ENCODE data around the gene NUDCD3.

The NUDCD3 gene

DNA sequence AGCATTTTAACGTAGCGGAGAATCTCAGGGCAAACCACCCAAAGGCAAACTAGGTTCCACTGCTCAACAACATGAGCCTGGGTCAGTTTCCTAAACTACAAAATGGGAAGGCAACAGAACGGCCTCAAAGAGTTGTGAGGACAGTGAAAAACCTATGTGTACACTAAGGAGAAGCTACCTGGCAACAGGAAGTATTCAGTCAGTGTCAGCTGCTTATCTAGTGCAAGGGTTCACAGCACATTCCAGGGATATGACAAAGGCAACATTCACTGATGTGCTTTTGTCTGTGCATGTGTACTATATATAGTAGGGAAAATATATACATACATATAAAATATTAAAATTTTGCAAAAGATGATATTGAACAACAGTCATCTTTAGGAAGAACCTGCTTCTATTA is 17.2 kb downstream of the NUDCD3 start:
- DNase-seq (ENCODE audit: low spot score), result no peak
- TF ChIP-seq, protein P1, sequence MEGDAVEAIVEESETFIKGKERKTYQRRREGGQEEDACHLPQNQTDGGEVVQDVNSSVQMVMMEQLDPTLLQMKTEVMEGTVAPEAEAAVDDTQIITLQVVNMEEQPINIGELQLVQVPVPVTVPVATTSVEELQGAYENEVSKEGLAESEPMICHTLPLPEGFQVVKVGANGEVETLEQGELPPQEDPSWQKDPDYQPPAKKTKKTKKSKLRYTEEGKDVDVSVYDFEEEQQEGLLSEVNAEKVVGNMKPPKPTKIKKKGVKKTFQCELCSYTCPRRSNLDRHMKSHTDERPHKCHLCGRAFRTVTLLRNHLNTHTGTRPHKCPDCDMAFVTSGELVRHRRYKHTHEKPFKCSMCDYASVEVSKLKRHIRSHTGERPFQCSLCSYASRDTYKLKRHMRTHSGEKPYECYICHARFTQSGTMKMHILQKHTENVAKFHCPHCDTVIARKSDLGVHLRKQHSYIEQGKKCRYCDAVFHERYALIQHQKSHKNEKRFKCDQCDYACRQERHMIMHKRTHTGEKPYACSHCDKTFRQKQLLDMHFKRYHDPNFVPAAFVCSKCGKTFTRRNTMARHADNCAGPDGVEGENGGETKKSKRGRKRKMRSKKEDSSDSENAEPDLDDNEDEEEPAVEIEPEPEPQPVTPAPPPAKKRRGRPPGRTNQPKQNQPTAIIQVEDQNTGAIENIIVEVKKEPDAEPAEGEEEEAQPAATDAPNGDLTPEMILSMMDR (IDR thresholded peaks at IDR 0.05; ENCODE audit: extremely low read depth, insufficient read depth, missing control alignments), result no peak
- in situ Hi-C loops (cut with MboI; ENCODE audit: low pct_unique_long_range_greater_than_20kb, low sequenced_read_pairs, unreplicated experiment), result loop anchor here (10.0 kb wide), 1 partner anchor 228 kb away; no protein-coding TSS in a partner anchor

DNA sequence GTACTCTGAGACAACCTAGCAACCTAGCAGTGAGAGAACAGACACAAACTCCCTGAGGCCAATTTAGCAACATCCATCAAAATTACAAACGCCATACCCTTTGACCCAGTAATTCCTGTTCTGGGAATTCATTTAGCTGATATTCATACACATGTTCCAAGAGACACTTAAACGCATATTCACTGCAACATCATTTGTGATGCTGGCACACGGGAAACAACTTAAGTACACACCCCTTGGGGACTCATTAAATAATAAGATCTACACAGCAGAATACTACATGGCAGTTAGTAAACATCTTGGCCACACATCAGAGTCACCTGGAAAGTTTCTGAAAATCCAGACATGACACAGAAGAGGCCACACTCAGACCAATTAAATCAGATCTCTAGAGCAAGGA is 17.6 kb downstream of the NUDCD3 start:
- in situ Hi-C loops (cut with MboI; ENCODE audit: low pct_unique_long_range_greater_than_20kb, low sequenced_read_pairs, unreplicated experiment), result loop anchor here (10.0 kb wide), 1 partner anchor 228 kb away; no protein-coding TSS in a partner anchor
- DNase-seq (ENCODE audit: low spot score), result no peak
- TF ChIP-seq, protein P1 (IDR thresholded peaks at IDR 0.05; ENCODE audit: extremely low read depth, insufficient read depth, missing control alignments), result no peak

DNA sequence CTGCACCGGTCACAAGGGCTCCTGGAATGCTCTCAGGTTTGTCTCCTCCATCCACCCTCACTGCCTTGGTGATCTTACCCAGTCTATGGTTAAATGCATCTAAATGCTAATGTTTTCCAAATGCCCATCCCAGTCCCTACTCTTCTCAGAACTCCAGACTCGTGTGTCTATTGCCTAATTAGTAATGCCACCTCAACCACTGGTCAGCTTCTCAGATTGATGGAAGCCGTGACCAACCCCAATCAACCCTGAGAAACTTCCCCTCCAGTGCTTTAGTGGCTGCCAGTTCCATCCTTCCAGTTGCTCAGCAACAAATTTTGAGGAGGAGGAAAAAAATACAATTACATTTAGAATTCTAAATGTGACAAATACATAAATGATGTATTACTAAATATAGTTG is 18.6 kb downstream of the NUDCD3 start:
- in situ Hi-C loops (cut with MboI; ENCODE audit: low pct_unique_long_range_greater_than_20kb, low sequenced_read_pairs, unreplicated experiment), result loop anchor here (10.0 kb wide), 1 partner anchor 227 kb away; no protein-coding TSS in a partner anchor
- TF ChIP-seq, protein P1 (IDR thresholded peaks at IDR 0.05; ENCODE audit: extremely low read depth, insufficient read depth, missing control alignments), result no peak
- DNase-seq (ENCODE audit: low spot score), result no peak

DNA sequence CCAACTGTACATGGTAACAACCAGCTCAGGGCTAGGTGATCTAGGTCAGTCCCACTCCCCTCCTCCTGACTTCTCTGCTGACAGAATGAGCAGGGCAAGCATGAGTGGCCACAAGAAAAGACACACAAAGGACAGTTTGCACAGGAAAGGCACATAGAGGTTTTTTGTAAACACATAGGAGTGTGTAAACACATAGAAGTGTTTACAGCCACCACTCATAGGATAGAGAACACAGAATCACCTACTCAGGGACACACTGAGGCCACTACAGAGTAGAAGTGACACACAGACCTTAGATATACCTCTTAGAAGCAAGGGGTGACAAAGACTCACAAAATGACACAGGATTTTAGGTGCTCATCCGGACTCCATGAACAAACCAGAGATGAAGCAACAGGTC is 19.0 kb downstream of the NUDCD3 start:
- in situ Hi-C loops (cut with MboI; ENCODE audit: low pct_unique_long_range_greater_than_20kb, low sequenced_read_pairs, unreplicated experiment), result loop anchor here (10.0 kb wide), 1 partner anchor 227 kb away; no protein-coding TSS in a partner anchor
- no peak for DNase-seq (ENCODE audit: low spot score)

DNA sequence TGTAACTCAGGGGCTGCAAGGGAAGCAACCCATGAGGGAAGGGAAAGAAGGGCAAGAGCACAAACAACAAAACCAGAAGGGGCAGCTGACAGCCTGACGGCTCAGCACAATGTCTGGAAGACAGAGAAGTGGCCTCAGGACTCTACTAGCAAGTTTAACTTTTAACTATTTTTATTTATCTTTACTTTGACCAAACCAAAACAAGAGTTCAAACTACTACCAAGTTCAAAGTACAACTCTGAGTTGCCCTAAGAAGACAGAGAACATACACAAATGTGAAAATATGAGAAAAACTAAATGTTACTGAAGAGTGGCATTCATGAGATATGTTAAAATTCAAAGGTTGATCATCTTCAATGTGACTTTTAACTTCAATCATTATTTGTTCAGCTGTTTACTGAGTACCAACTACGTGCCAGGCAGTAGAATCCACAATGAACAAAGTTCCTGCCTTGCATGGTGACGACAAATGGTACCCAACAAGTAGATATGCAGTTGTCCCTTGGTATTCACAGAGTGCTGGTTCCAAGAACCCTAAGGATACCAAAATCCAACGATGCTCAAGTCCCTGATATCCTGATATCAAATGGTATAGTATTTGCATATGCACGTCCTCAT is 19.7 kb downstream of the NUDCD3 start:
- in situ Hi-C loops (cut with MboI; ENCODE audit: low pct_unique_long_range_greater_than_20kb, low sequenced_read_pairs, unreplicated experiment), result loop anchor here (10.0 kb wide), 1 partner anchor 226 kb away; no protein-coding TSS in a partner anchor
- no peak for DNase-seq (ENCODE audit: low spot score)
- TF ChIP-seq, protein P1 (IDR thresholded peaks at IDR 0.05; ENCODE audit: extremely low read depth, insufficient read depth, missing control alignments), result no peak

More for the DNA sequence above, 19.0 kb downstream of the NUDCD3 start:
- TF ChIP-seq, protein P1 (IDR thresholded peaks at IDR 0.05; ENCODE audit: extremely low read depth, insufficient read depth, missing control alignments), result no peak

DNA sequence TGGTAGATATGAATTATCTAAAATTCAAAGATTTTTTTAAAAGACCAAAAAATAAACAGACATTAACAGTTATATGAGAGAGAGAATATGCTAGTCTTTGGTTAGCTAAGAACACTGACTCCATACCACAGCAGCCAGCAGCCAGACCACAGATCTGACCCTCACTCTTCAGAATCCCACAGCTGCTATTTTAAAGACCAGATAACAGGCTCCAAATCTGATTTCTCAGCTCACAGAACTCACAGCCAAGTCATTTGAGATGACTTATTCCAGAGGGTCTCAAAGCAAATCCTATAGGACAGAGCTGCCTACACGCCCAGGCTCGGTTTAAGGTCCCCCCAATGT is 20.4 kb downstream of the NUDCD3 start:
- no peak for DNase-seq (ENCODE audit: low spot score)
- in situ Hi-C loops (cut with MboI; ENCODE audit: low pct_unique_long_range_greater_than_20kb, low sequenced_read_pairs, unreplicated experiment), result loop anchor here (10.0 kb wide), 1 partner anchor 225 kb away; no protein-coding TSS in a partner anchor
- TF ChIP-seq, protein P1 (IDR thresholded peaks at IDR 0.05; ENCODE audit: extremely low read depth, insufficient read depth, missing control alignments), result no peak

Data from GM13977 (cell line).